Body of pancreas (tissue), 4 donors: ENCODE results near the gene TMEM14A.

Experiments used
- POLR2A ChIP-seq, 3 donors: fragments of 450-650 bp; IDR thresholded peaks; one replicate each; pipeline ENCODE4 v1.6.1; 2016; ENCODE audit warnings: antibody characterized with exemption in 3 of 3, mild to moderate bottlenecking in 2 of 3
- TF ChIP-seq, protein P1 (sequence below), 7 experiments: fragments of 450-650 bp in 4 of 7; fragments of 200-600 bp in 3 of 7; sonication (generic) in 3 of 7; IDR thresholded peaks; one replicate each; pipeline ENCODE4 v1.5.1; 2016 to 2019; ENCODE audit warnings: antibody characterized with exemption in 7 of 7

DNA sequence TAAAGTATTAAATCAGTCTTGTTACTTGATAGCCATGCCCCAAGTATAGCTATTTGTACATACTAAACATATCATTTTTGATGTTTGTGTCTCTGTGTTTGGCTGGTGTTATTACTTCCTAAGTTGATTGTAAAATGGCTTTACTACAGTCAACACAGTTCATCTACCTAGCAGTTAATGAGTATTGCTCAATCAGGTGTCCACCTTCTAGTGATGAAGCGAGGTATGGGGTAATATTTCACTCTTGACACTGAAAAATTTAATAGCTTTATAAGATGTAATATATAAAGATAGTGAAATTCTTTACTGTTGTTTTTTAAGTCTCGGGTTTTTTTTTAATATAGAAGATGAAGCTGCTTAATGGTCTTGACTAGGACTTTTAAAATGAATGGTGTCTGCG is 18.9 kb downstream of the TMEM14A start:
- TF ChIP-seq, protein P1, sequence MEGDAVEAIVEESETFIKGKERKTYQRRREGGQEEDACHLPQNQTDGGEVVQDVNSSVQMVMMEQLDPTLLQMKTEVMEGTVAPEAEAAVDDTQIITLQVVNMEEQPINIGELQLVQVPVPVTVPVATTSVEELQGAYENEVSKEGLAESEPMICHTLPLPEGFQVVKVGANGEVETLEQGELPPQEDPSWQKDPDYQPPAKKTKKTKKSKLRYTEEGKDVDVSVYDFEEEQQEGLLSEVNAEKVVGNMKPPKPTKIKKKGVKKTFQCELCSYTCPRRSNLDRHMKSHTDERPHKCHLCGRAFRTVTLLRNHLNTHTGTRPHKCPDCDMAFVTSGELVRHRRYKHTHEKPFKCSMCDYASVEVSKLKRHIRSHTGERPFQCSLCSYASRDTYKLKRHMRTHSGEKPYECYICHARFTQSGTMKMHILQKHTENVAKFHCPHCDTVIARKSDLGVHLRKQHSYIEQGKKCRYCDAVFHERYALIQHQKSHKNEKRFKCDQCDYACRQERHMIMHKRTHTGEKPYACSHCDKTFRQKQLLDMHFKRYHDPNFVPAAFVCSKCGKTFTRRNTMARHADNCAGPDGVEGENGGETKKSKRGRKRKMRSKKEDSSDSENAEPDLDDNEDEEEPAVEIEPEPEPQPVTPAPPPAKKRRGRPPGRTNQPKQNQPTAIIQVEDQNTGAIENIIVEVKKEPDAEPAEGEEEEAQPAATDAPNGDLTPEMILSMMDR (IDR thresholded peaks at IDR 0.05) = no peak
- no peak for TF ChIP-seq POLR2A (IDR thresholded peaks at IDR 0.05)
